ENCODE results near the gene PTPRR.

The PTPRR gene

GRCh38 chr12:70948236-70948975 lies 27.9 kb upstream of the PTPRR start:
- no peak overlapping the region for H3K9ac ChIP-seq (ENCODE audit: low read depth, low read length)
- H3K9me3 ChIP-seq (ENCODE audit: insufficient read depth, low read depth, low read length), result no peaks in the 10 kb centered on the region
- no peak overlapping the region for H3K4me3 ChIP-seq (ENCODE audit: low read length)

GRCh38 chr12:70936203-70936813 lies 15.8 kb upstream of the PTPRR start:
- H3K4me3 ChIP-seq (ENCODE audit: low read length), result no peak overlapping the region
- H3K27ac ChIP-seq (ENCODE audit: low read length), result no peak overlapping the region

More at GRCh38 chr12:70948236-70948975, 27.9 kb upstream of the PTPRR start:
- Histone ChIP-seq H3K27ac (ENCODE audit: low read length) (no peak overlapping the region), H3K4me1 (ENCODE audit: insufficient read depth, low read length) (no peaks in the 10 kb centered on the region), H3K36me3 (ENCODE audit: insufficient read depth, low read depth, low read length) (no peaks in the 10 kb centered on the region), H3K27me3 (ENCODE audit: insufficient read depth, low read length) (no peaks in the 10 kb centered on the region)

GRCh38 chr12:70933133-70933532 lies 12.6 kb upstream of the PTPRR start:
- H3K27me3 ChIP-seq (ENCODE audit: insufficient read depth, low read length), result no peaks in the 10 kb centered on the region
- no peak overlapping the region for H3K4me3 ChIP-seq (ENCODE audit: low read length)
- H3K9ac ChIP-seq (ENCODE audit: low read depth, low read length), result no peak overlapping the region
- no peaks in the 10 kb centered on the region for H3K9me3 ChIP-seq (ENCODE audit: insufficient read depth, low read depth, low read length)
- no peaks in the 10 kb centered on the region for H3K4me1 ChIP-seq (ENCODE audit: insufficient read depth, low read length)
- H3K36me3 ChIP-seq (ENCODE audit: insufficient read depth, low read depth, low read length), result no peaks in the 10 kb centered on the region
- H3K27ac ChIP-seq (ENCODE audit: low read length), result no peak overlapping the region

More at GRCh38 chr12:70936203-70936813, 15.8 kb upstream of the PTPRR start:
- Histone ChIP-seq H3K9me3 (ENCODE audit: insufficient read depth, low read depth, low read length) (no peaks in the 10 kb centered on the region), H3K27me3 (ENCODE audit: insufficient read depth, low read length) (no peaks in the 10 kb centered on the region; the same call in 1 of the 2 replicates), H3K4me1 (ENCODE audit: insufficient read depth, low read length) (no peaks in the 10 kb centered on the region), H3K9ac (ENCODE audit: low read depth, low read length) (no peak overlapping the region), H3K36me3 (ENCODE audit: insufficient read depth, low read depth, low read length) (no peaks in the 10 kb centered on the region)

- no peaks in the 10 kb centered on the region for H3K4me1 ChIP-seq (ENCODE audit: insufficient read depth, low read length)
- no peak overlapping the region for H3K4me3 ChIP-seq (ENCODE audit: low read length)
- H3K9ac ChIP-seq (ENCODE audit: low read depth, low read length), result no peak overlapping the region
- no peaks in the 10 kb centered on the region for H3K9me3 ChIP-seq (ENCODE audit: insufficient read depth, low read depth, low read length)
- no peak overlapping the region for H3K27ac ChIP-seq (ENCODE audit: low read length)
- no peaks in the 10 kb centered on the region for H3K36me3 ChIP-seq (ENCODE audit: insufficient read depth, low read depth, low read length)
- no peaks in the 10 kb centered on the region for H3K27me3 ChIP-seq (ENCODE audit: insufficient read depth, low read length)
Observed at GRCh38 chr12:70929029-70929428, 8.5 kb upstream of the PTPRR start.

- H3K4me3 ChIP-seq (ENCODE audit: low read length), result no peak overlapping the region
- no peaks in the 10 kb centered on the region for H3K9me3 ChIP-seq (ENCODE audit: insufficient read depth, low read depth, low read length)
- no peak overlapping the region for H3K27ac ChIP-seq (ENCODE audit: low read length)
- no peaks in the 10 kb centered on the region for H3K4me1 ChIP-seq (ENCODE audit: insufficient read depth, low read length)
- H3K27me3 ChIP-seq (ENCODE audit: insufficient read depth, low read length), result no peaks in the 10 kb centered on the region
- no peak overlapping the region for H3K9ac ChIP-seq (ENCODE audit: low read depth, low read length)
- H3K36me3 ChIP-seq (ENCODE audit: insufficient read depth, low read depth, low read length), result no peaks in the 10 kb centered on the region
Observed at GRCh38 chr12:70928071-70928470, 7.5 kb upstream of the PTPRR start.

- no peaks in the 10 kb centered on the region for H3K36me3 ChIP-seq (ENCODE audit: insufficient read depth, low read depth, low read length)
- H3K4me1 ChIP-seq (ENCODE audit: insufficient read depth, low read length), result no peaks in the 10 kb centered on the region
- H3K27ac ChIP-seq (ENCODE audit: low read length), result no peak overlapping the region
- no peaks in the 10 kb centered on the region for H3K27me3 ChIP-seq (ENCODE audit: insufficient read depth, low read length)
- no peak overlapping the region for H3K4me3 ChIP-seq (ENCODE audit: low read length)
- no peak overlapping the region for H3K9ac ChIP-seq (ENCODE audit: low read depth, low read length)
- no peaks in the 10 kb centered on the region for H3K9me3 ChIP-seq (ENCODE audit: insufficient read depth, low read depth, low read length)
Observed at GRCh38 chr12:70927356-70927755, 6.8 kb upstream of the PTPRR start.

GRCh38 chr12:70925539-70925938 lies 5.0 kb upstream of the PTPRR start:
- Histone ChIP-seq H3K27me3 (ENCODE audit: insufficient read depth, low read length) (peaks cover 15% of the 10 kb centered on the region), H3K4me3 (ENCODE audit: low read length) (no peak overlapping the region), H3K27ac (ENCODE audit: low read length) (no peak overlapping the region), H3K9me3 (ENCODE audit: insufficient read depth, low read depth, low read length) (no peaks in the 10 kb centered on the region), H3K36me3 (ENCODE audit: insufficient read depth, low read depth, low read length) (no peaks in the 10 kb centered on the region), H3K4me1 (ENCODE audit: insufficient read depth, low read length) (0 out of 2 replicates have a peak, but pooled peaks cover 4% of the 10 kb centered on the region), H3K9ac (ENCODE audit: low read depth, low read length) (no peak overlapping the region)

GRCh38 chr12:70920891-70921290 lies 353 bp upstream of the PTPRR start:
- no peak overlapping the region for H3K27ac ChIP-seq (ENCODE audit: low read length)
- no peak overlapping the region for H3K9ac ChIP-seq (ENCODE audit: low read depth, low read length)
- no peaks in the 10 kb centered on the region for H3K36me3 ChIP-seq (ENCODE audit: insufficient read depth, low read depth, low read length)
- H3K4me1 ChIP-seq (ENCODE audit: insufficient read depth, low read length), result peaks cover 7% of the 10 kb centered on the region; the same call in 1 of the 2 replicates
- peaks cover 28% of the 10 kb centered on the region for H3K27me3 ChIP-seq (ENCODE audit: insufficient read depth, low read length)
- H3K4me3 ChIP-seq (ENCODE audit: low read length), result peak overlapping the region; percentile 64
- no peaks in the 10 kb centered on the region for H3K9me3 ChIP-seq (ENCODE audit: insufficient read depth, low read depth, low read length)

DNA sequence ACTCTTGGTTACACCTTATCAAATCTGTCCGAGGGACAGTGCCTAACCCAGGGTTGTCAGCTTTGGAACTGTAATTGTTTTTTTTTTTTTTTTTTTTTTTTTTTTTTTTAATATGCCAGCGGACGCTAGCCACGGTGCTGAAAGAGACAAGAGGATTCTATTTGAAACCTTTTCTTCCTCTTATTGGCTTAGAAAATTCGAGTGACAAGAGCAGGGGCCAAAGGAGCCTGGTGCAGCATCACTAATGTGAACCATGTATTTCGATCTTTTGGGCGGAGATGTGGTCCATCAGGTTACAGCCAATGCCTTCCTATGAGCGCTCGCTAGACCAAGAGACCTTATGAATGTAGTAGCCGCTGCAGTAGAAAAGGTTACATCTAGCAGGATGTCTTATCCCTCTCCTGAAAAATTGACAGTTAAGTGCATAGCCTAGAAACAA lies 922 bp downstream of the PTPRR start:
- Histone ChIP-seq H3K36me3 (ENCODE audit: insufficient read depth, low read depth, low read length) (no peaks in the 10 kb centered on the region), H3K9me3 (ENCODE audit: insufficient read depth, low read depth, low read length) (no peaks in the 10 kb centered on the region), H3K27ac (ENCODE audit: low read length) (no peak overlapping the region), H3K4me3 (ENCODE audit: low read length) (peak overlapping the region; percentile 72), H3K27me3 (ENCODE audit: insufficient read depth, low read length) (peaks cover 28% of the 10 kb centered on the region), H3K9ac (ENCODE audit: low read depth, low read length) (no peak overlapping the region), H3K4me1 (ENCODE audit: insufficient read depth, low read length) (peaks cover 7% of the 10 kb centered on the region; the same call in 1 of the 2 replicates)

GRCh38 chr12:70919176-70919575 lies 1.4 kb downstream of the PTPRR start:
- no peaks in the 10 kb centered on the region for H3K36me3 ChIP-seq (ENCODE audit: insufficient read depth, low read depth, low read length)
- H3K4me3 ChIP-seq (ENCODE audit: low read length), result no peak overlapping the region
- no peaks in the 10 kb centered on the region for H3K9me3 ChIP-seq (ENCODE audit: insufficient read depth, low read depth, low read length)
- H3K27ac ChIP-seq (ENCODE audit: low read length), result no peak overlapping the region
- H3K27me3 ChIP-seq (ENCODE audit: insufficient read depth, low read length), result peaks cover 28% of the 10 kb centered on the region
- peaks cover 7% of the 10 kb centered on the region; the same call in 1 of the 2 replicates for H3K4me1 ChIP-seq (ENCODE audit: insufficient read depth, low read length)
- H3K9ac ChIP-seq (ENCODE audit: low read depth, low read length), result no peak overlapping the region

DNA sequence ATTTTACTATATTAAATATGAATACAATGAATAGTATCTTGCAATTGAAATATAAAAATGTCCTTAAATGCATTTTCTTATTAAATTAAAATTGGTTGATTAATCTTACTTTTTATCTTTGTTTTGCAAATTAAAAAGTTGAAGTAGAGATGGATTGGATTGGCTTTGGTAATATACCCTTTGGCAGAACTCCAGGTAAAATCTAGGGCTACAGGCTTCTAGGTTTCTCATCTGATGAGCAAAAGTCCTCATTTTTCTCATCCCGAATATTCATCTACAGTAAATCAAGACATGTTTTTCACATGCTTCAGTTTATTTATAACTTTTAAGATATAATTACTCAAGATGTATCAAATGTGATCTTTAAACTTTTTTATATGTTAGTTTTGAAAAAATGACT lies 2.2 kb downstream of the PTPRR start:
- Histone ChIP-seq H3K9ac (ENCODE audit: low read depth, low read length) (no peak overlapping the region), H3K27me3 (ENCODE audit: insufficient read depth, low read length) (peaks cover 28% of the 10 kb centered on the region), H3K36me3 (ENCODE audit: insufficient read depth, low read depth, low read length) (no peaks in the 10 kb centered on the region), H3K27ac (ENCODE audit: low read length) (no peak overlapping the region), H3K4me1 (ENCODE audit: insufficient read depth, low read length) (peaks cover 7% of the 10 kb centered on the region; the same call in 1 of the 2 replicates), H3K4me3 (ENCODE audit: low read length) (no peak overlapping the region), H3K9me3 (ENCODE audit: insufficient read depth, low read depth, low read length) (no peaks in the 10 kb centered on the region)

GRCh38 chr12:70910666-70911065 lies 9.9 kb downstream of the PTPRR start:
- Histone ChIP-seq H3K9me3 (ENCODE audit: insufficient read depth, low read depth, low read length) (no peaks in the 10 kb centered on the region), H3K9ac (ENCODE audit: low read depth, low read length) (no peak overlapping the region), H3K27ac (ENCODE audit: low read length) (no peak overlapping the region), H3K4me3 (ENCODE audit: low read length) (no peak overlapping the region), H3K27me3 (ENCODE audit: insufficient read depth, low read length) (no peaks in the 10 kb centered on the region), H3K36me3 (ENCODE audit: insufficient read depth, low read depth, low read length) (no peaks in the 10 kb centered on the region), H3K4me1 (ENCODE audit: insufficient read depth, low read length) (peaks cover 7% of the 10 kb centered on the region)
